ENCODE results near the gene SNCG. TPM values are rescaled to one million over a fixed set of nuclear protein-coding genes. Genes with fewer than 3 reads are reported as not detected.

SNCG gene
- total and polyA plus RNA-seq, 8 donors, result 3.7 to 15.0 (median 5.5) TPM

DNA sequence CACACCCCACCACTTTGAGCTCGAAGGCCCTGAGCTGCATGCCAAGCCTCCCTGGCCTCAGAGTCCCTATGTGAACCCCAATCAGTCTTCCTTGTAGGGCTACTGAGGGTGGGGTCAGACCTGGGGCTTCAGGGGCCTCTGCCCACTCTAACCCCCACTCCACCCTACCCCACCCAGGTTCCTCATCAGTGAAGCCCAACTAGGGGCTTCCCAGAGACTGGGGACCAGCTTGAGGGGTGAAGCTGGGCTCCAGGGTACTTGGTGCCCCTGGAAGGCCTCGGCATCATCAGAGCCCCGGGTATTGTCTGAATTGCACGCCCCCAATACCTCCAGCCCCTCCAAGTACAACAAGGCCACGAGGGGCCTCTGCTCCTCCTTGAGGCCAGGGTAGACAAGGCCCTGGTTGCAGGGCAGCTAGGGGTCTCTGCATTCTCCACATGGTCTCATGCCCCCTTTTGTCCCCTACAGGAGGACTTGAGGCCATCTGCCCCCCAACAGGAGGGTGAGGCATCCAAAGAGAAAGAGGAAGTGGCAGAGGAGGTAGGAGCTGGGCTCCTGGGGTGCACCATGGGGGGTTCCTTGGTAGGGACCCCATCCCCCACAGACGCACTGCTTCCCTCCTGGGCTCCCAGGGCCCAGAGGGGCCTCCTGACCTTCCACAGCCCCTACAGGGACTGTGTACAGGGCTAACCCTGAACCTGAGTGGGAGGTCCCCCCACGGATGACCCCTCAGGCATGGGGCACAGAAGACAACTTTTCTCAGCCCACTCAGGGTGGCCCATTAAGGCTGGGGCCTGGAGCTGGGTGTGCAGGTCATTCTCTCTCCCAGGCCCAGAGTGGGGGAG lies 4.0 kb downstream of the SNCG start:
- H3K4me3 ChIP-seq, result no peak overlapping the region
- intact Hi-C loops (cut with DNase I), result no loop called here
- ATAC-seq (no peak), DNase-seq (no peak)
- H3K9me3 ChIP-seq, result no peaks in the 10 kb centered on the region
- H3K36me3 ChIP-seq, result no peaks in the 10 kb centered on the region
- H3K4me1 ChIP-seq, result peaks cover 29 to 44% of the 10 kb centered on the region in 2 donors
- TF ChIP-seq, protein P1, sequence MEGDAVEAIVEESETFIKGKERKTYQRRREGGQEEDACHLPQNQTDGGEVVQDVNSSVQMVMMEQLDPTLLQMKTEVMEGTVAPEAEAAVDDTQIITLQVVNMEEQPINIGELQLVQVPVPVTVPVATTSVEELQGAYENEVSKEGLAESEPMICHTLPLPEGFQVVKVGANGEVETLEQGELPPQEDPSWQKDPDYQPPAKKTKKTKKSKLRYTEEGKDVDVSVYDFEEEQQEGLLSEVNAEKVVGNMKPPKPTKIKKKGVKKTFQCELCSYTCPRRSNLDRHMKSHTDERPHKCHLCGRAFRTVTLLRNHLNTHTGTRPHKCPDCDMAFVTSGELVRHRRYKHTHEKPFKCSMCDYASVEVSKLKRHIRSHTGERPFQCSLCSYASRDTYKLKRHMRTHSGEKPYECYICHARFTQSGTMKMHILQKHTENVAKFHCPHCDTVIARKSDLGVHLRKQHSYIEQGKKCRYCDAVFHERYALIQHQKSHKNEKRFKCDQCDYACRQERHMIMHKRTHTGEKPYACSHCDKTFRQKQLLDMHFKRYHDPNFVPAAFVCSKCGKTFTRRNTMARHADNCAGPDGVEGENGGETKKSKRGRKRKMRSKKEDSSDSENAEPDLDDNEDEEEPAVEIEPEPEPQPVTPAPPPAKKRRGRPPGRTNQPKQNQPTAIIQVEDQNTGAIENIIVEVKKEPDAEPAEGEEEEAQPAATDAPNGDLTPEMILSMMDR (IDR thresholded peaks at IDR 0.05), result no peak
- H3K27ac ChIP-seq, result no peak overlapping the region
- peaks cover 0 to 4% of the 10 kb centered on the region in 2 donors for H3K27me3 ChIP-seq

DNA sequence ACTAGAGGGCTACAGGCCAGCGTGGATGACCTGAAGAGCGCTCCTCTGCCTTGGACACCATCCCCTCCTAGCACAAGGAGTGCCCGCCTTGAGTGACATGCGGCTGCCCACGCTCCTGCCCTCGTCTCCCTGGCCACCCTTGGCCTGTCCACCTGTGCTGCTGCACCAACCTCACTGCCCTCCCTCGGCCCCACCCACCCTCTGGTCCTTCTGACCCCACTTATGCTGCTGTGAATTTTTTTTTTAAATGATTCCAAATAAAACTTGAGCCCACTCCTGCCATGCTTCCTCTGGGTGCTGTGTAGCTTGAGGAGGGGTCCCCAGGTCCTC lies 4.5 kb downstream of the SNCG start:
- no peak for ATAC-seq
- intact Hi-C loops (cut with DNase I), result no loop called here
- Histone ChIP-seq H3K36me3 (no peaks in the 10 kb centered on the region), H3K4me3 (no peak overlapping the region), H3K27ac (no peak overlapping the region), H3K4me1 (peaks cover 31 to 48% of the 10 kb centered on the region in 2 donors), H3K27me3 (peaks cover 0 to 10% of the 10 kb centered on the region in 2 donors), H3K9me3 (no peaks in the 10 kb centered on the region)
- TF ChIP-seq, protein P1 (IDR thresholded peaks at IDR 0.05), result no peak
- no peak for DNase-seq

DNA sequence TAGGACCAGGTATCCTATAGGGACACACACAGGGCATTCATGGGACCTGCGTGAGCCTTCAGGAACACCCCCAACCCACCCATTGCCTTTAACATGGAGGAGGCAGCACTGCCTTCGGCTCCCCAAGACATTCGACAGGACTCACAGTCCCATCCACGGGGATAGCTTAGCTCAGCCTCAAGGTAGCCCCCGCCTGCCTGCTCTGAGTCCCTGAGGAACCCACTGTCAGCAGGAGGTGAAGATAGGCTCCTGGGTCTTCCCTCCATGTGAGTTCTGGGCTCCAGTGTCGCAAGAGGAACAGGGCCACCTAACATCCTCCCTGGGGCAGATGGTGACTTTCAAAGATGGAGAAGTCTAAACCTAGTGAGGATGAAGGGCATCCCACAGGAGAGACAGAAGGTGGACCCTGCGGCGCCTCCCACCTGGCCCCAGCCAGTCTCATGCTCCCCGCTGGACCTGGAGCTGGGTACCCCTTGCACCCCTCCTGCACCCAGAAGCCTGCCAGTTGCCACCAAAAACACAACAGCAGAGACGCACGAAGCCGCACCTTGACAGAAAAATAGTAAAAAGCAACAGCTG lies 5.0 kb downstream of the SNCG start:
- intact Hi-C loops (cut with DNase I), result no loop called here
- no peak overlapping the region for H3K4me3 ChIP-seq
- DNase-seq (no peak), ATAC-seq (no peak)
- H3K27me3 ChIP-seq, result peaks cover 0 to 15% of the 10 kb centered on the region in 2 donors
- H3K27ac ChIP-seq, result no peak overlapping the region
- no peaks in the 10 kb centered on the region for H3K36me3 ChIP-seq
- peaks cover 31 to 49% of the 10 kb centered on the region in 2 donors for H3K4me1 ChIP-seq
- TF ChIP-seq, protein P1 (IDR thresholded peaks at IDR 0.05), result no peak
- no peaks in the 10 kb centered on the region for H3K9me3 ChIP-seq

DNA sequence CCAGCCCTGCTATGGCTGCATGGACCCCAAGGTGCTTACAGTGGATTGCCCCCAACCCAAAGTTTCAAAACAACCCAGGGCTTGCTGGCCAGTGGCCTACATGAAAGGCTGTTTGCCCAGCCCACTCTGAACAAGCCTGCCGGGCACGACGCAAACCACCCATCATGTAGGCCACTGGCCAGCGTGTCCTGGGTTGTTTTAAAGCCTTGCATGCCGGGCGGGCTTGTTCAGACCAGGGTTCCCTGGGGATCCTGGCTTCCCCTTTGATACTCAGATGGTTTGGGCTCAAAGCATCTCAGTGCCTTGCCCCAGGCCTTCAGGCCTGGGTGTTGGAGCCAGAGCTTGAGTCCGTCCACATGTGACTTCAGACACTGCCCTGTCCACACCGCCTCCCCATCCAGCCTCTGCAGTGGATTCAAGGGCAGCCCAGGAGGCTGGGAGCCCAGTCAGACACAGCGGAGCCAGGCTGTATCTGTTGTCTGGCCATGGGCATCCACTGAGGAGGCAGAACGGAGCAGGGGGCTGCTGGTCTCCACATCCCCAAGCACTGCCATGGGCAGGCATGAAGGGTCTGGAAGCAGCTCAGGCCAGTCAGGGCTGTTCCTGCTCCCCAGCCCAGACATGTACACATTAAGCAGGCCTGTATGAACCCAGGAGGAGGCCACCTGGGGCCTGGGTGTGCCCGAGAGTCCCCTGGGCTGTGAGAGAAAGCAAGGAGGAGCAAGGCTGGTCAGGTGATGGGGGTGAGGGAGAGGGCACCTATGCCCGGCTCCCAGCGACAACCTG lies 5.9 kb downstream of the SNCG start:
- intact Hi-C loops (cut with DNase I), result no loop called here
- no peak overlapping the region for H3K27ac ChIP-seq
- H3K36me3 ChIP-seq, result no peaks in the 10 kb centered on the region
- H3K9me3 ChIP-seq, result no peaks in the 10 kb centered on the region
- H3K4me3 ChIP-seq, result no peak overlapping the region
- TF ChIP-seq, protein P1 (IDR thresholded peaks at IDR 0.05), result no peak
- H3K4me1 ChIP-seq, result peaks cover 25 to 49% of the 10 kb centered on the region in 2 donors
- ATAC-seq (no peak), DNase-seq (no peak)
- peaks cover 0 to 23% of the 10 kb centered on the region in 2 donors for H3K27me3 ChIP-seq

DNA sequence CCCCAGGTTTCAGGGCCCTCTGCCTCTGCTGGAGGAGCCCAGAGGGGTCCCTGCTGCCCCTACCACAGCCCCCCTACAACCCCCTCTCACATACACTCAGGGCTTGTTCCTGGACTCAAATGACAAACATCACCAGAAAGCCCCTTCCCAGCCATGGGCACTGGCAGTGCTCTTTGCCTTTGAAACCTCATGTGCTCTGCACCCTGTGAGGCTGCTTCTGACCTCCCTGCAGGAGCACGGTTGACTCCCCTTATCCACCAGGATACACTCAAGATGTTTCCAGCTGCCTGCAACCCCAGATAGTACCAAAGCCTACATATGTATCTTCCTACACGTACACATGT lies 6.4 kb downstream of the SNCG start:
- Histone ChIP-seq H3K36me3 (no peaks in the 10 kb centered on the region), H3K27me3 (peaks cover 0 to 29% of the 10 kb centered on the region in 2 donors), H3K27ac (no peak overlapping the region), H3K9me3 (no peaks in the 10 kb centered on the region), H3K4me1 (peaks cover 26 to 49% of the 10 kb centered on the region in 2 donors), H3K4me3 (no peak overlapping the region)
- ATAC-seq, result no peak
- no peak for DNase-seq
- intact Hi-C loops (cut with DNase I), result no loop called here
- TF ChIP-seq, protein P1 (IDR thresholded peaks at IDR 0.05), result no peak
